ENCODE measurements around the gene PTPN14.
A peak's percentile ranks its signal among the peaks of the same experiment; 100 is the strongest.

The PTPN14 gene

DNA sequence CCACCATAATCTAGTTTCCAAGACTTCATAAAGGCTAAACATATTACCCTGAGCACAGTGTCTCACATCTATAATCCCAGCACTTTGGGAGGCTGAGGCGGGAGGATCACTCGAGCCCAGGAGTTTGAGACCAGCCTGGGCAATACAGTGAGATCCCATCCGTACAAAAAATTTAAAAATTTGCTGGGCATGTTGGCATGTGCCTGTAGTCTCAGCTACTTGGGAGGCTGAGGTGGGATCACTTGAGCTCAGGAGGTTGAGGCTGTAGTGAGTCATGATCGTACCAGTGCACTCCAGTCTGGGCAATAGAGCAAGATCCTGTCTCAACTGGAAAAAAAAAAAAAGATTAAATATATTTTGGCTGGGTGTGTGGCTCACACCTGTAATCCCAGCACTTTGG lies 90.1 kb downstream of the PTPN14 start:
- DNase-seq (ENCODE audit: extremely low spot score, insufficient read length, low read depth): no peak
- no peak for FAIRE-seq

DNA sequence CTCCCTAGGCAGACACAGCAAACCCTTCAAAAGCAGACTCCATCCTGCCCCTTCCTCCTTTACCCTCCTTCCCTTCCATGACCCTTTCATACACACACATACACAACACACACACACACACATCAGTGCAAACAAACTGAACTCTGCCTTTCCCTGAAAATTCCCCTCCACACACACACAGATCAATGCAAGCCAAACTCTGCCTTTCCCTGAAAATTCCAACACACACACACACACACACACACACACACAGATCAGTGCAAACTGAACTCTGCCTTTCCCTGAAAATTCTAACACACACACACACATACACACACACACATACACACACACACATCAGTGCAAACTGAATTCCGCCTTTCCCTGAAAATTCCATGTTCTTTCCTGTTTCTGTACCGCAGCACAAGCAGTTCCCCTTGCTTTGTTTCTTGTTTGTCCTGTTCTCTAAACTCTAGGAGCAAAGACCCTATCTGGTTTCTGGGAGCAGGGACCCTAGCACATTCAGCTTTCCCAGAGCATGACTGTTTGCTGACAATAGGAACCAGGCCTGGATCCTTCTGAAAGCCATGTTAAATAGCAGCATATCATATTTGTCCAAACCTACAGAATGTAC lies 91.0 kb downstream of the PTPN14 start:
- DNase-seq (ENCODE audit: extremely low spot score, insufficient read length, low read depth) (no peak), FAIRE-seq (no peak)

DNA sequence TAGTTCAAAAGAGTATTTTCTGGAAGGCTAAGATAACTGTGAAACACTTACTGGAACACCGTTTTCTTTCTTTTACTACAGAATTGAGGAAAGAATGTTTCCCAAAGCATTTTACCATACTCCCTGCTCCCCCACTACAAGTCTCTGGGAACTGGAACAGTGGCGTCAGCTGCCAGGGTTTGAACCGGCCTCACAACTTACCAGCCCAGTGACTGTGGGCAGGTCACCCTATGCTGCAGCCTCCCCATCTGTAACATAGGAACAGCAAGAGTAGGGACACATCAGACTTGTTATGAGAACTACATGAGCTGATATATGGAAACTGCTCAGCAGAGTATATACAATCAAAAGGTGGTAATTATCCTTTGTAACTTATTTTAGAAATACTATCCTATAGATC lies 91.5 kb downstream of the PTPN14 start:
- no peak for FAIRE-seq
- no peak for DNase-seq (ENCODE audit: extremely low spot score, insufficient read length, low read depth)

DNA sequence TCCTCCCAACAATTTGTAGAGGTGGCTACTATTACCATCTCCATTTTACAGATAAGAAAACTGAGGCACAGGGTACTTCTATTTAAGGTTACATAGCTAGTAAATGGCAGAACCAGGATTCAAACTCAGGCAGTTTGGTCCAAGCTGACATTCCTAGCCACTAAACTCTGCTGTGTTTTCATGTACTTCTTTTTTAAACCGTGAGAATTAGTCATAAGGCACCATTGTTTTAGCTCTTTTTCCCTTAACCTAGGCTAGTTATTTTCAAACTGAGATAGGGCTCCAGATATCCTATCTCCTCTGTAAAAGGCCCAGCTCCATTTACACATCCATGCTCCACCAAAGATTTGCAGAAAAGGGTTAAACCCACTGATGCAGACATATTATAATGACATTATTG lies 92.9 kb downstream of the PTPN14 start:
- FAIRE-seq: no peak
- no peak for DNase-seq (ENCODE audit: extremely low spot score, insufficient read length, low read depth)

DNA sequence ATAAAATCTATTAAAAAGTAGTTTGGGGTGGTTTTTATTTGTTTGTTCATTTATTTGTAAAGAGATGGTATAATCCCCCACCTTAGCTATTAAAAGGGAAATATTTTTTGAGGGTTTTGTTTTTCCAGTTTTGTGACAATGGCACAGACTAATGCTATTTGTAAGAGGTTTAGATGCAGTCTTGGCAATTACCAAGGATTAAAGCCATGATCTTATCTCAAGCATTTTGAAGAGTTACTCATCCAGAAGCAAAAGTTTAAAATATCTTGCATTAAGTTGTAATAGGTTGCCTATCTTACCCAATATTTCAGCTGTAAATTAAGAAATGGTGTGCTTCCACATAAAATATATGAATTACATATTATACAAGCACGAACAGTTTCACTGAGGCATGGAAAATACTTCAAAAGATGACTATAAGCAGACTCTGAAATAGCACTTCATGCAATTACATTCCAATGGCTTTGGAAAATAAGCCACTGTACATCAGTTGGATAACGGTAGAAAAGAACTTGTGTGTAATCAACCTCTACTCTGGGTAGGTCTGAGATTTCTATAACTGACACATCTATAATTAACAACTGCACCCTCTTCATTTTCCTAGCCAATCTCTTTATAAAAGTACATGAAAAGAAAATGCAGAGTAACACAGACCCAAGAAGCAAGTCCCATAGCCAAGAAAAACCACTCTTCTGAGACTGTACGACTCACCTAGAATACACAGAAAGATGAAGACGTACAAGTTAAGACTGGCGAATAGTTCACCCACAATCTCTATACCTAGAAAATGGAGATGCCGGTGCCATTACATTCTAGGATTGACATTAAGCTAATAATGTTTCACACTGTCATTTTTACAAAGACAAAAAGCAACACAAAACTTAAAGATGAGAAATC lies 95.2 kb downstream of the PTPN14 start:
- FAIRE-seq (no peak), DNase-seq (ENCODE audit: extremely low spot score, insufficient read length, low read depth) (no peak)

DNA sequence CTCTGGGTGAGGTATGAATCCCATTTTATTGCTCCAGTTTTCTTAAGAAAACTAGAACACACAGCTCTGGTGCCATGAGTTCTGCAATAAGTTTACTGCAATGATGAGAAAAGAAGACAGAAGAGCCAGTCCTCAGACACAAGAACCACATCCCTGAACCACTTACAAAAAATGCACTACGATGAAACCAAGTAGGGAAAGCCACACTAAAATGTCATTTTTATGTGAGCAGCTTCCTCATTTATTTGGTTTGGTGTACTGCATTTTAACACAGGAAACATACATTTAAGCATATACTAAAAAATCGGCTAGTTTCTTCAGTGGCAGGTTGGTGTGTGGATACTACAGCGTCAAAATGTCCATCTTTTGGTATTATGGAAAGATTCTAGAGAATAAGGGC lies 95.9 kb downstream of the PTPN14 start:
- DNase-seq (ENCODE audit: extremely low spot score, insufficient read length, low read depth): no peak

DNA sequence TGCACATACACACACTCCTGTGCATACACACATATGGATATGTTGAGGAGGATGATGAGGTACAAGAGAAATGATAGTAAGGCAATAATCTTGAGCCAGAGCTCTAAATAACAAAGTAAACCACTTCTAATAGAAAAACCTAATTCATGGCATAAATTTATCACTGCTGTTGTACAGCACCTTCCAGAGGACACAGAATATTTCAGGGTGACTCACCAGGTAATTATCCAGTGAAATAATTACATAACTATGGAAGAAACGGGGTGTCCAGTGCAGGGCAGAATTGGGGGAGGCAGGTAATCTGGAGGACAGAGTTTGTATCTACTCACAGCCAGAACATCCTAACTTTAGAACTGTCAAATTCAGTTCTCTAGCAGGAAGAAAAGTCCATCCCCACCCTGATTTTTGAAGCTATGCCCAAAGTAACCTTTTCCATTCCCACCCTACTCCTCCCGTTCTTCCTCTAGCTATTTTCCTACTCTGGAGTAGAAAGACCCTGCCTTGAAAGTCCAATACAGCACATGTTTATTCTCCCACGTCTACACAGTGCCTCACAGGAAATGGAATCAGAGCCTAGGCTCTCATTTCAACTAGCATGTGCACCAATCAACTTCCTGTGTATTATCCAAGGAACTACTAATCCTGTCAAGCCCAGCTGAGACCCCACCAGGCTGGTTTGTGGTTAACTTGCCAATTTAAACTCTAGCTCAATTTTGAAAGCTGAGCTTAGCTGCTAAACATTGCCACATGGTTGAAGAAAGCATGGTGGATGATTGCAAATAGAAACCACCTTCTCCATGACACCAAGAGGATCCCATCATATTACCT lies 96.6 kb downstream of the PTPN14 start:
- DNase-seq (ENCODE audit: extremely low spot score, insufficient read length, low read depth): no peak
- no peak for FAIRE-seq

More for the DNA sequence above, 95.9 kb downstream of the PTPN14 start:
- no peak for FAIRE-seq

DNA sequence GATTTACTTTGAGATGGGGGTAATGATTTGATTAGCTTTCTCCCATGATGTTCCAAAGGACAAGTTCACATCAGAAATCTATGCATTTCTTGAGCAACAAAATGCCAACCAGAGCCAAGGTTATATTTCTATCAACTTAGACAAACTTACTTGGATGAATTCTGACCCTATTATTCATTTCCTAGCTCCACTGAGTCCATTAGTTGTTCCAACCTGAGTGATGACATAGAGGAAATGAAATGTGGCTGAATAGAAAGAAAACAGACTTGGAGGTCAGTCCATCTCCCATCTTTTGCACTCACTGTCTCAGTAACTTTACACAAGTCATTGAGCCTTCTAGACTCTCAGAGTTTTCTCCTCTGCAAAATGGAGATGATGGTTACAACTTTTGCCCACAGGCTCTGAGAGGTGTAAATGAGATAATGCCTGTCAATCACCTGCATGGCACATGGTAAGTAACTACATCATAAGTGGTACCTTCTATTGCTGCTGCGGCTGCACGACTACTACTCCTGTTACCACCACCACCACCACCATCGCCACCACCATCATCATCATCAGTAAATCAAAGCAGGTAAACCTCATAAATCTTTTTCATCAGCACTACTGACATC lies 98.2 kb downstream of the PTPN14 start:
- FAIRE-seq (no peak), DNase-seq (ENCODE audit: extremely low spot score, insufficient read length, low read depth) (no peak)

DNA sequence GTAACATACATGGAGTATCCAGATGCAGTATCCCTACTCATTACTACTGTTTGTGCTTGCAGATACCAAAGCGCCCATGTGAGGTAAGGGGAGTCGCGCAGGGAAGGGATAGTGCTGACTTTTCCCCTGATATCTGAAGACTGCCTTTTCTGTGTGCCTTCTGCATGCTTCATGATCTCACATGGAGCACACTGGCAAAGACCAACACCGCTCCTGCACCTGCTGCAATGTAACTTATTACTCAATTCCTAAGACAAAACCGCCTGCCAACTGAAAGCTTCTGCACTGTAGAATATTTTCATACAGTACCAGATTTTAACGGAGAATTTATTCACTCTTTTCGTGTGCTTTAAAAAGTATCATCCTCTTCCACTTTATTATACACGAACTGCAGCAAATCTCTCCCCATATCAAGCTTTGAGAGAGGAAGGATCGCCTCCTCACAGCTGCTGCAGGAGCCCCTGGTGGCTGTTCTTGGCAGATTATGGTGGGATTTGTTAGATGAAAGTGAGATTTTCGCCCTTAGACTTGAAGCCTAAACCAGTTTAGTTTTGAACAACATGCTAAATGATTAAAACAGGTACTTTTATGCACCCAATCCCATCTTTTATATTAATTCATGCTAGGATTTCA lies 99.1 kb downstream of the PTPN14 start:
- DNase-seq (ENCODE audit: extremely low spot score, insufficient read length, low read depth) (no peak), FAIRE-seq (no peak)

DNA sequence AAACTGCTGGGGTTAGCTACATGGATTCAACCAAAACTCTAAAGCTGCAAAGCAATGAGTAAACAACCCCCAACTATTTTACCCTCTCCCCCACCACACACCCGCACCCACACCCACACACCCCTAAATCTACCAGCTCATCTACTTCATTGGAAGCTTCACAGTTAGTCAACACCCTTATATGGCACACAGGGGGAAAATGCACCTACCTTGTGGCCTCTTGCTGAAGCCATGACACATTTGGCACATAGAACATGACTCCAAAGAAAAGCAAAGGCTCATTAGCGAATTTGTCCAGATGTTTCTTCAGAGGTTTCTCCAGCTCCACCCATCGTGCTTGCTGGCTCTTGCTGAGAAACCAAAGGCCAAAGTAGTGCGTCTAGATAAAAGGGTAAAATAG lies 99.8 kb downstream of the PTPN14 start:
- DNase-seq (ENCODE audit: extremely low spot score, insufficient read length, low read depth) (no peak), FAIRE-seq (no peak)

DNA sequence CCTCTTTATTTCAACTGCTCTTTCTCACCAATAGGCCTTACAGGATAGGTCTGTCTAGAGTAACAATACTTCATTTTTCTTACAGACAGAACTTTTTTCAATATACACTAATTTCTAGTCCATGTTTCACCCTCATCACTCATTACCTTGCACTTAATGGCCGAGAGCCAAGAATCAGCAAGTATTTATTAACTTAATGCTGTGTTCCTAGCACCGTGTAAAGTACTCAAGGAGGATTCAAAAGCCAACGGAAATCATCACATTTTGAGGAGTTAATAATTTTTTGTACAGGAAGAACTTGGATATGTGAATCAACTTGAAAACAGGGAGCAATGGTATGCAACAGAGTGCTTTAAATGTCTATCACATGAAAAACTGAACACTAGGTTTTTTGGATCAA lies 102.0 kb downstream of the PTPN14 start:
- no peak for DNase-seq (ENCODE audit: extremely low spot score, insufficient read length, low read depth)
- no peak for FAIRE-seq

DNA sequence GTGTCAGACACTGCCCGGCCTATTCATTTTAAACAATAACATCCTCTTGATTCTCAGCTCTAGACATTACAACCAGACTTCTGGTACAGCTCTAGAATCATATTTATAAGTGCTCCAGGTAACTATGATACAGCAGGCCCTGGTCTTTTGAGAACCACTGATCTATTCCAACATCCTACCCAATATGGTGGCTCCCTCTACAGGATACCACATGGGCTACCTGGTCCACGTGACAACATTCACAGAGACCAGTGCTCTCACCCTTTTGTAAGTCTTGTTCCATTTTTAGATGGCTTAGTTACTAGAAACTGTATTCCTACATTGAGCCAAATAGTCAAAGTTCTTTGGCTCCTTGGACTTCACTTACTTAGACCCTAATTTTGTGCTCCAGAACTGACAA lies 102.9 kb downstream of the PTPN14 start:
- FAIRE-seq (no peak), DNase-seq (ENCODE audit: extremely low spot score, insufficient read length, low read depth) (no peak)

DNA sequence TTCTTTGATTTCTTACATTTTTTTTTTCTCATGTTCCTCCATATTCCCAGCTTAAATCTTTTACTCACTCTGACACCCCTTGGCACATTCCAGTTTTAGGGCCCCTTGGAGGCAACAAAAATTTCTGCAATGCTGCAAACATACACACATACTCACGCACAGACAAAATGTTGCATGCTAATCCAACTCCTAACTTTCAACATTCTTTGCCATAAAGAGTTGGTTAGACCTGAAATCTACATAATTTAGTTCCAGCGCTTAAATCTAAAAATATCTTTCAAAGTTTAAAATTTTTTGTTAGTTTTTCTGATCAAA lies 103.9 kb downstream of the PTPN14 start:
- FAIRE-seq: no peak
- DNase-seq (ENCODE audit: extremely low spot score, insufficient read length, low read depth): no peak

DNA sequence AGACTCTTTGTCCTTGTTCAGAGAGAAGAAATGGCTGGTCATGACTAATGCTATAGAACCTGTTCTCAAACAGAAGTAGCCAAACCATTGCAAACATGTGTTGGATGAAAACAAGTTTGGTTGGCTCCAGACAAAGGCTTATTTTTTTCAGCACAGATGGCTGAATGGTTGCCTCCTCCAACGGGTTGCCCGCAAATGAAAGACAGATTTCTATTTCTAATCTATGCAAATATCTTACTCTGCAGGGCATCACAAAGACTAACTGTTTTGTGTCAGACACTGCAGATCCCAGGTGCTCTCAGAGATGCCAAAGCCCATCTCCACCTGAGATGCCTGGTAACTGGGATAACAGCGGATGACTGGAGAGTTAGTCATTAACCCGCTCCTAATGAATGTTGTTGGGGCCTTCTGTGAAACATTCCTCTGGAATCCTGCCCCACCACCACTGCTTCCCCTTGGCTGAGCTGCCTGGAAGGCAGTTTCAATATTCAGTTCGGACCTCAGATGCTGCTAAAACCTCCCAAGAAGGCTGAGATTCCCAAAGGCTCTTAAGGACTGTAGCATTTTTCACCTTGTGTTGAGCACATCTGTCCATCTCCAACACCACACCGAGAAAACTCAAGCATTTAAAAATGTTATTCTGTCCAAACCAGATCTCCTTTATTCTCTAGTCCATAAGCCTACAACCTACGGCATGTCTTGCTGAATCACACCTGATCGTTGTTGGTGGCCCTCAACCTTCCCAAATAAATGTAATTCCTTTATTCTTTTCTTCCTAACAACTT lies 104.4 kb downstream of the PTPN14 start:
- peak; percentile 63 for FAIRE-seq
- DNase-seq (ENCODE audit: extremely low spot score, insufficient read length, low read depth): no peak

DNA sequence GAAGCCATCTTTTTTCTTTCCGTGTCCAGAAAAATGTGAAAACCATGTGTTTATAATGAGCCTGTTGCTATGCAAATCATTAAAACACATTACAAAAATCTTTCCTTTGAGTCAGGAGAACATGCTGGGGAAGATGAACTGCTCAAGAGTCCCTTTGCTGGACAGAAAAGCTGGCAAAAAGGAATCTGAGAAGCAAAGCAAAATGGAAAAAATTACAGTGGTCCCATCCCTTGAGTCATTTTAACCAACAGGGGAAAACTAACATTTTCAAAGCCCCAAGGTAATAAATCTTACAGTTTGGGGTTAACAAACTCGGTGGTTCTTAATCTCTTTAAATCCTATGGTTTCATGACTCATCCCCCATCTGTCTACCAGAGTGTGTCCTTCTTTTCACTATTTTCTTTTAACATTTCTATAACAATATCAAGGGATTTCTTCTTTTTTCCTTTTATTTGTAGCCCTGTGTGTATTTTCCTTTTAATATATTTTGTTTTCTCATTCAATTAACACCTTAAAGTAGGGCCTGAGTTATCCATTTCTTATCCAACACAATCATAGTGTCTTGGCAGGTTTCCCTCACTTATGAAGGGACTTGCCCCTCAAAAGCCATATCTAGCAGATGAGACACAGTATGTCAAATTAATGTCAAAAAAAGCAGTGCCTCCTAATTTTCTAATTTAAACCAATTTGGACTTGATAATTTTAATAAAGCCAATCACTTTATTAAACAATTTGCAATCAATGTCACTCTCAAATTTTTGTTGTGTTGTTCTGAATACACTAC lies 105.4 kb downstream of the PTPN14 start:
- FAIRE-seq (no peak), DNase-seq (ENCODE audit: extremely low spot score, insufficient read length, low read depth) (no peak)

DNA sequence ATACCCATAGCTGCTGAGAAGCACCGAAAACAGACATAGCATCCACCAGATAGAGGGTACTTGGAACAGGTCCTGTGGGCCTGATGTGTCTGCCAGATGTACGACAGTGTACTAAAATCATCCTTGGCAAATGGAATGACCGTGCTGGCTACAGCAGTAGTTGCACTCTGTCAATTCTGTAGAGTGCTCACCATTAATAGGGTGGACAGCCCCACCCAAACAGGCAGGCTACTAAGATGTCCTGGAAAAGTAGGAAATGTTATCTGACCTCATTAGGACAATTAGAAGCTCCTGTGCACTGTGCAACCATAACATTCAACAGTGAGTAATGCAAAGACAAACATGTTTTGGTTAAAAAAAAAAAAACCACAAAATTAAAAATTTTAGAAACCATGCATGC lies 106.2 kb downstream of the PTPN14 start:
- DNase-seq (ENCODE audit: extremely low spot score, insufficient read length, low read depth) (no peak), FAIRE-seq (no peak)

DNA sequence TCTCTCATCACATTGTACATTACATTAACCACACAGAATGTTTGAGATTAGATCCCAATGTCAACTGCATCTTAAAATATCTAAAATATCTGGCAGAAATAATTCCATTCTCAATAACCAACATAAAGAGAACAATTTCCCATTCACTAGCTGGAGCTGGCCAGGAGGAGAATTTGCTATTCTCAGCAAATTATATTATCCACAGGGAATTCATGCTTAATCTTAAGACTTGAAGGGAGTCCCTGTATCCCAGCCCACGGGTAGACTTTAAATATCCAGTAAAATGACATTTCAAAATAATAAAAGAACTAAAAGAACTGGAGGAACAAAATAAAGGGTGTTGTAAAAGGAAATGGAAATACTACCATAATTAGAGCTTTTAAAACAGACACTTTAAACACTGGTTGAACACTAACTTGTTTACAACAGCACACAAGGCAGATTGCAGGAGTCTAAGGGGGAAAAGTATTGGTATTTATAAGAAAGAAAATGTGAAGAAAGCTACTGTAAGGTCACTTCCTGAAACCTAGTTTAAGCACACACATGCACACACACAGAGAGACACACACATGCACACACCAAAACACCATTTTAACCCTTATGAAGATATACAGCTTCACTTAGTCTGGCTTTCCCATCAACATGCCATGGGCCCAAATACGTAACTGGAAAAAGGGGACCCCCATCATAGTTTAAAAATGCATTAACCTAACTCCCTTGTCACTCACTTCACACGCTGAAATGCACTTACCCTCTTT lies 107.0 kb downstream of the PTPN14 start:
- no peak for DNase-seq (ENCODE audit: extremely low spot score, insufficient read length, low read depth)
- no peak for FAIRE-seq

DNA sequence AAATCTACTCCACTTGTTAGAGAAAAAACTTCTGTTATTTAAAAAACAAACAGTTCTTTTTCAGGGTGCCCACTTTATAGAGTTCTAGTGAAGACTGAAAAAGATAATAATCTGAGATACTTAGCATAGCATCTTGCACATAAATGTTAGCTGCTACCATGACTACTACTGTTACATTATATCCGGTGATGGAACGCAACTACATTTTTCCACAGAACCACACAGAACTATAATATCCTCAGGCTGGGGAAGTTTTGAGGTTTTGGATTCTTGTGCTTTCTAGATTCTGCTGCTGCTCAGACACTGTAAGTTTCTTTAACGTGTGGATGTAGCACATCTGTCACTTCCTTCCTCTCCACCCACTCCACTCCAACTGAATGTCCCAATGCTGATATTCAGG lies 110.3 kb downstream of the PTPN14 start:
- no peak for FAIRE-seq
- no peak for DNase-seq (ENCODE audit: extremely low spot score, insufficient read length, low read depth)
